ENCODE measurements around the gene SPIN4. TPM values are rescaled to one million over a fixed set of nuclear protein-coding genes. Genes with fewer than 3 reads are reported as not detected.
A peak's percentile ranks its signal among the peaks of the same experiment; 100 is the strongest.
"Not testable (repeated sequence)": the region's sequence is repeated elsewhere in the genome, so short reads cannot be mapped to it uniquely, and the experiment has no call there.

SPIN4 gene
- total RNA-seq: 1 to 10 TPM; 2.0 to 6.2 (median 3.5) TPM

DNA sequence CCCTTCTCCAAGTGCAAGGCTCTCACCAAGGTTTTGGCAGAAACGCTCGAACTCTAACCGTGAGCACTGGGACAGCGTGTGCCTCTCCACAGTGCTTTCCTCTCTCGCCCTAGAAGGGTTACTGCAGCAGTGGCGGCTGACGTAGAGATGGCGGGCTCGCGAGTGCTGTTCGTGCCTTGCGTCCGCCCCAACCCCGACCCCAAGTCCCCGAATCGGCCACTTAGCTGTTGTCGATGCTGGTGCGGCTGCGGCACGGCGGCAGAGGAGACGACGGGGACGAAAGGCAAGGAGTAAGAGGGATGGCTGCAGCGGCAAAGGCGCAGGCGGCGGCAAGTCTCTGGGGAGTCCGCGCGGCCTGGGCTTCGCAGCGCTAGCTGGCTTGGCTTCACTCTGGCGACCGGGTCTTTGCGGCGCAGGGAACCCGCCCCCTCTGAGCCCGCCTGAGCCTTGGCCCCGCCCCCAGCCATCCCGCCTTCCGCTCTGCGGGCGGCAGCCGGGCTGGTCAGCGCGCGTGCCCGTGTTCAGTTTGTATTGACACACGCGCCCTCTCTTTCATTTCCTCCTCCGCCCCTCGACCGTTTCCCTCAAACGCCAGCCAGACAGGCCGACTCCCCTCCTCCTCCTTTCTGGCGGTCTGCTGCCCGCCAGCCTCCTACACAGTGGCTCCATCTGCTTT lies at the start of gene SPIN4:
Gene SPIN4, minus strand, starts transcription at position 392 of the 676 bp plus-strand sequence. CDS start 513 bp downstream, outside the sequence.
- 0% methylated on average over 17 of the region's 58 CpGs; no CpG with 5 or more reads in 1 of the 2 donors for WGBS, 2 donors (ENCODE audit: low coverage in 1 of 2)
- Histone ChIP-seq H3K4me1 (peaks cover 0 to 12% (median 0%) of the 10 kb centered on the region in 3 donors), H3K9me3 (no peaks in the 10 kb centered on the region), H3K27me3 (no peaks in the 10 kb centered on the region), H3K27ac (peak within 1 kb of the TSS; percentile 39 to 84 (median 78)), H3K4me3 (peak within 1 kb of the TSS; percentile 56 to 65), H3K36me3 (no peaks in the 10 kb centered on the region)
- TF ChIP-seq EP300 (IDR thresholded peaks at IDR 0.05) (no peak), CTCF (IDR thresholded peaks at IDR 0.05) (peak in 1 of 4 experiments; percentile 7), POLR2A (IDR thresholded peaks at IDR 0.05) (peak; percentile 33 to 38), POLR2AphosphoS5 (IDR thresholded peaks at IDR 0.05) (peak; percentile 65)
- ATAC-seq: peak; percentile 96

DNA sequence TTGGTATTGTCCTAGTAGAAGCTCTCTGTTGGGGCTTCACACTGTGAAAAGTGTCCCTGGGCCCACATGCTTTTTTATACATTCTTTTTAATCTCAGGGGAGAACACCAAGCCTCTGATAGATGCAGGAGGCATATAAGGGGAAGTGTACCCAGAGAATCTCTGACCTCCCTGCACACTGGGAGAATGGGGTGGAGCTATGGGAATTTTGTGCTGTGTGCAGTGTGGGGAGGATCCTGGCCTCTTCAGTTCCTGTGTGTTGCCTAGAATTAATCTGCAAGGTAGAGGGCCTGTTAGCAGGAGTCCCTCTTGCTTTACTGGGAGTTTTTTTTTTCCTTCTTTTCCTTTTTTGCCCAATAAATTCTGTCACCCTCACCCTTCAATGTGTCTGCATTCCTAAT lies 49.2 kb upstream of the SPIN4 start:
- Histone ChIP-seq H3K27me3 (no peaks in the 10 kb centered on the region), H3K27ac (no peak overlapping the region), H3K4me3 (no peak overlapping the region), H3K9me3 (no peaks in the 10 kb centered on the region), H3K36me3 (no peaks in the 10 kb centered on the region), H3K4me1 (no peaks in the 10 kb centered on the region)
- no peak for ATAC-seq
- TF ChIP-seq EP300 (IDR thresholded peaks at IDR 0.05): no peak
- no peak for TF ChIP-seq CTCF (IDR thresholded peaks at IDR 0.05)
- TF ChIP-seq POLR2A (IDR thresholded peaks at IDR 0.05): no peak
- no peak for TF ChIP-seq POLR2AphosphoS5 (IDR thresholded peaks at IDR 0.05)

- no peaks in the 10 kb centered on the region for H3K27me3 ChIP-seq
- H3K9me3 ChIP-seq: no peaks in the 10 kb centered on the region
- H3K27ac ChIP-seq: no peak overlapping the region
- 35 to 58% methylated on average over 2 of the region's 2 CpGs for WGBS, 2 donors (ENCODE audit: low coverage in 1 of 2)
- no peak for TF ChIP-seq CTCF (IDR thresholded peaks at IDR 0.05)
- no peak for TF ChIP-seq EP300 (IDR thresholded peaks at IDR 0.05)
- no peak for TF ChIP-seq POLR2A (IDR thresholded peaks at IDR 0.05)
- no peak for TF ChIP-seq POLR2AphosphoS5 (IDR thresholded peaks at IDR 0.05)
- H3K4me3 ChIP-seq: no peak overlapping the region
- H3K36me3 ChIP-seq: no peaks in the 10 kb centered on the region
- ATAC-seq: no peak
- no peaks in the 10 kb centered on the region for H3K4me1 ChIP-seq
Observed at GRCh38 chrX:63394872-63395271, 43.7 kb upstream of the SPIN4 start.

- H3K9me3 ChIP-seq, H3K27ac ChIP-seq, ATAC-seq, H3K4me3 ChIP-seq, H3K27me3 ChIP-seq, H3K4me1 ChIP-seq, H3K36me3 ChIP-seq: not testable (repeated sequence)
- WGBS, 2 donors (ENCODE audit: low coverage in 1 of 2): no CpG with 5 or more reads among the region's 24 CpGs
Observed at GRCh38 chrX:63393094-63393493, 42.0 kb upstream of the SPIN4 start.

GRCh38 chrX:63387411-63387810 lies 36.3 kb upstream of the SPIN4 start:
- Histone ChIP-seq H3K27ac (no peak overlapping the region), H3K9me3 (no peaks in the 10 kb centered on the region), H3K4me1 (no peaks in the 10 kb centered on the region), H3K36me3 (no peaks in the 10 kb centered on the region), H3K27me3 (no peaks in the 10 kb centered on the region), H3K4me3 (no peak overlapping the region)
- ATAC-seq: no peak
- 78% methylated on average over 3 of the region's 3 CpGs; no CpG with 5 or more reads in 1 of the 2 donors for WGBS, 2 donors (ENCODE audit: low coverage in 1 of 2)
- no peak for TF ChIP-seq EP300 (IDR thresholded peaks at IDR 0.05)

DNA sequence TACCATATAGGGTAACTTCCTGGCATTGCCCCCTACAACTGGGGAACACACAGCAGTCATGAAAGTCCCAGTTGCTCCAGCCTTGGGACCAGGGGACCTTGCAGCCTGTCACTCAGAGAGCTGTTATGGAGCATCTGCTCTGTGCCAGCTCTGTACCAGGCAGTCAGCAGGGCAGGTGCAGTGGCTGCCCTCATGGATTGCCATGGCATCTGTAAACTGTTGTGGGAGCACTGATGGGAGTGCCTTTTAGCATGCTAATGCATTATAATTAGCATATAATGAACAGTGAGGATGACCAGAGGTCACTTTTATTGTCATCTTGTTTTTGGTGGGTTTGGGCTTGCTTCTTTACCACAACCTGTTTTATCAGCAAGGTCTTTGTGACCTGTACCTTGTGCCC lies 33.1 kb upstream of the SPIN4 start:
- H3K9me3 ChIP-seq, H3K4me1 ChIP-seq, H3K4me3 ChIP-seq, H3K36me3 ChIP-seq, ATAC-seq, H3K27me3 ChIP-seq, H3K27ac ChIP-seq: not testable (repeated sequence)

- H3K4me1 ChIP-seq, H3K9me3 ChIP-seq, H3K27me3 ChIP-seq, H3K4me3 ChIP-seq, H3K27ac ChIP-seq, H3K36me3 ChIP-seq, ATAC-seq: not testable (repeated sequence)
- WGBS, 2 donors (ENCODE audit: low coverage in 1 of 2): 98 to 100% methylated on average over 1 to 3 of the region's 3 CpGs
Observed at GRCh38 chrX:63373012-63373411, 21.9 kb upstream of the SPIN4 start.

GRCh38 chrX:63367699-63368098 lies 16.6 kb upstream of the SPIN4 start:
- ATAC-seq, H3K4me1 ChIP-seq, H3K27me3 ChIP-seq, H3K27ac ChIP-seq, H3K9me3 ChIP-seq, H3K36me3 ChIP-seq, H3K4me3 ChIP-seq: not testable (repeated sequence)
- WGBS, 2 donors (ENCODE audit: low coverage in 1 of 2): 92% methylated on average over 2 of the region's 5 CpGs; no CpG with 5 or more reads in 1 of the 2 donors
